Trophoblast cell (in vitro differentiated cells and primary cell): ENCODE results near the gene BEX2. TPM values are rescaled to one million over a fixed set of nuclear protein-coding genes. Genes with fewer than 3 reads are reported as not detected.
"Not testable (repeated sequence)": the region's sequence is repeated elsewhere in the genome, so short reads cannot be mapped to it uniquely, and the experiment has no call there.

Source experiments
- DNase-seq, 2 donors: peaks; one replicate each; pipeline ENCODE4 v3.0.0-alpha.2; 2016
- H2AFZ ChIP-seq: 2 replicates; pipeline ENCODE4 v1.6.1; 2013; ENCODE audit warnings: low read length, moderate library complexity, mild to moderate bottlenecking; ENCODE audit not compliant: insufficient read depth, poor library complexity
- H2AK5ac ChIP-seq: 2 replicates; pipeline ENCODE4 v1.6.1; 2013; ENCODE audit warnings: mild to moderate bottlenecking, low read length
- H2BK120ac ChIP-seq: 2 replicates; pipeline ENCODE4 v1.6.1; 2013; ENCODE audit warnings: low read length, mild to moderate bottlenecking, moderate library complexity; ENCODE audit not compliant: insufficient read depth, poor library complexity
- H2BK12ac ChIP-seq: 2 replicates; pipeline ENCODE4 v1.6.1; 2013; ENCODE audit warnings: mild to moderate bottlenecking, low read length, moderate library complexity
- H2BK5ac ChIP-seq: 2 replicates; pipeline ENCODE4 v1.6.1; 2013; ENCODE audit warnings: low read length, low read depth, moderate library complexity, mild to moderate bottlenecking; ENCODE audit not compliant: poor library complexity
- H3K14ac ChIP-seq: 2 replicates; pipeline ENCODE4 v1.6.1; 2013; ENCODE audit warnings: mild to moderate bottlenecking, low read length
- H3K18ac ChIP-seq: 2 replicates; pipeline ENCODE4 v1.6.1; 2013; ENCODE audit warnings: mild to moderate bottlenecking, low read length
- H3K23ac ChIP-seq: 2 replicates; pipeline ENCODE4 v1.6.1; 2013; ENCODE audit warnings: low read length
- H3K27ac ChIP-seq: 2 replicates; pipeline ENCODE4 v1.5.1; 2013; ENCODE audit warnings: low read depth, mild to moderate bottlenecking, inconsistent platforms, low read length, moderate library complexity
- H3K27me3 ChIP-seq: 2 replicates; pipeline ENCODE4 v1.6.1; 2013; ENCODE audit warnings: inconsistent platforms, mild to moderate bottlenecking, low read length, moderate library complexity; ENCODE audit not compliant: insufficient read depth
- H3K36me3 ChIP-seq, 2 experiments: 1 replicate in 1 of 2; 2 replicates in 1 of 2; pipeline ENCODE4 v1.6.1; 2013; ENCODE audit warnings: low read length in 2 of 2, mild to moderate bottlenecking in 2 of 2, moderate library complexity in 1 of 2; ENCODE audit not compliant: insufficient read depth in 2 of 2, control insufficient read depth in 1 of 2
- H3K4ac ChIP-seq: 2 replicates; pipeline ENCODE4 v1.6.1; 2013; ENCODE audit warnings: low read depth, mild to moderate bottlenecking, low read length, moderate library complexity
- H3K4me1 ChIP-seq, 2 experiments: 1 replicate in 1 of 2; 2 replicates in 1 of 2; pipeline ENCODE4 v1.6.1; 2013; ENCODE audit warnings: low read length in 2 of 2, mild to moderate bottlenecking in 2 of 2, moderate library complexity in 1 of 2; ENCODE audit not compliant: insufficient read depth in 2 of 2, control insufficient read depth in 1 of 2
- H3K4me2 ChIP-seq: 2 replicates; pipeline ENCODE4 v1.6.1; 2013; ENCODE audit warnings: inconsistent platforms, mild to moderate bottlenecking, low read length, moderate library complexity
- H3K4me3 ChIP-seq: 2 replicates; pipeline ENCODE4 v1.5.1; 2013; ENCODE audit warnings: mild to moderate bottlenecking, low read depth, low read length, inconsistent platforms
- H3K79me1 ChIP-seq: one replicate; pipeline ENCODE4 v1.6.1; 2013; ENCODE audit warnings: low read length
- H3K79me2 ChIP-seq: 2 replicates; pipeline ENCODE4 v1.6.1; 2013; ENCODE audit warnings: low read length, mild to moderate bottlenecking; ENCODE audit not compliant: control insufficient read depth, insufficient read depth, poor library complexity
- H3K9ac ChIP-seq: 2 replicates; pipeline ENCODE4 v1.6.1; 2013; ENCODE audit warnings: mild to moderate bottlenecking, low read length
- H3K9me3 ChIP-seq: 2 replicates; pipeline ENCODE4 v1.6.1; 2013; ENCODE audit warnings: low read depth, mild to moderate bottlenecking, control low read depth, inconsistent platforms, low read length; ENCODE audit not compliant: insufficient read depth
- H4K12ac ChIP-seq: 2 replicates; pipeline ENCODE4 v1.6.1; 2013; ENCODE audit warnings: low read depth, mild to moderate bottlenecking, low read length, moderate library complexity
- H4K8ac ChIP-seq: 2 replicates; pipeline ENCODE4 v1.6.1; 2013; ENCODE audit warnings: low read depth, mild to moderate bottlenecking, low read length, moderate library complexity
- H4K91ac ChIP-seq: one replicate; pipeline ENCODE4 v1.6.1; 2013; ENCODE audit warnings: low read depth, mild to moderate bottlenecking, low read length, moderate library complexity
- WGBS: extraction: QIAGEN DNeasy Blood & Tissue Kit; methylation state at CpG from one replicate; pipeline ENCODE4 v1.1.7; 2013; ENCODE audit warnings: missing lambda C conversion rate; ENCODE audit not compliant: insufficient read length, insufficient coverage; ENCODE audit errors: extremely low coverage; 5-methylcytosine and 5-hydroxymethylcytosine counted together
- polyA plus RNA-seq: library from polyadenylated mRNA; stranded (reverse); fragments of 200-250 nt; gene quantifications from 2 replicates; pipeline ENCODE4 v1.2.3, GENCODE V29; 2013

The BEX2 gene
- 19.5 and 20.5 TPM in 2 replicates for polyA plus RNA-seq

DNA sequence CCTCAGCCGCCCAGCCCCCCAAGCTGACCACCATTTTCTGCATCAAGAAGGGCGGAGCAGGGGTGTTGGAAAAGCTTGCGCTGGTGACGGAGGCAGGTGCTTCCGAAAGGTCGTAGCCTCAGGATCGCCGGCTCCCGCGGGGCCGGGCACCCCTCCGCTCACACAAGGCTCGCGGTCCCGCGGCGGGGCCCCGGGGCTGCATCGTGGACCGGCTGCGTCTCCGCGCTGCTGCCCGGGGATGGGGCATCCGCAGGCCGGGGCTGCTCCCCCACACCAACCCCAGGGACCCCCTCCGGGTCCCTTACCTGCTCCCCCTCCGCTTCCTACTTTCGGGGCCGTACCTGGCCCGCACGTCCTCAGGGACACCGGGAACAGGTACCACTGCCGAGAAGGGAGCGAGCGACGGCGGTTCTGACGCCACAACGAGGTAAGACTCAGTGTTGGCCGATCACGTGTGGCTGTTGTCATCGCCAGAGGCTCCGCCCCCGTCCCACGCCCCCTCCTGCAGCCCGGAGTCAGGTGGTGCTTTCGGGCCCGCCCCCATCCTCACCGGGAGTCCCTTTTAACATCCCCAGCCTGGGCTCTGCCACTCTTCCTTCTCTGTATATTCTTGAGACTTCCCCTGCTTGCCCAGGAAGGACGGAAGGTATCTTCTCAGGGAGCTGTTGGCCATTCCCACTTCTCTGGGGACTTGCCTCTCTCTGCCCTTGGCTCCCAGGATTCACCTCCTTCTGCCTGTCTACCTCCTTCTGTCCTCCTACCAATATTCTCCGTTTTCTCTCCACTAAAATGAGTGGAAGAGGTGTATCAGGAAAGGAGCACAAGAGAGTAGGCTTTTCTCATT is at the start of gene BEX2:
Gene BEX2 (minus strand): TSS at position 436 of the 844 bp plus-strand sequence. CDS start 1,014 bp downstream, outside the sequence.
- Histone ChIP-seq H4K8ac (peak within 1 kb of the TSS; percentile 73), H3K9me3 (no peaks in the 10 kb centered on the region), H3K9ac (peak within 1 kb of the TSS; percentile 7), H2BK12ac (no peak within 1 kb of the TSS), H3K4ac (peak within 1 kb of the TSS; percentile 27), H4K91ac (peak within 1 kb of the TSS; percentile 37), H3K27ac (no peak within 1 kb of the TSS), H3K79me1 (peaks cover 4% of the 10 kb centered on the region), H3K36me3 (no peaks in the 10 kb centered on the region), H2BK120ac (no peak within 1 kb of the TSS), H4K12ac (peak within 1 kb of the TSS; percentile 54), H3K23ac (no peak within 1 kb of the TSS), H3K4me3 (peak within 1 kb of the TSS; percentile 81), H3K27me3 (no peaks in the 10 kb centered on the region), H3K14ac (peak within 1 kb of the TSS; percentile 51), H3K4me2 (peak within 1 kb of the TSS; percentile 84), H2BK5ac (no peak within 1 kb of the TSS), H3K79me2 (peaks cover 2% of the 10 kb centered on the region), H3K18ac (peak within 1 kb of the TSS; percentile 75), H2AK5ac (no peak within 1 kb of the TSS), H3K4me1 (peaks cover 3 to 4% of the 10 kb centered on the region in 2 experiments), H2AFZ (peak within 1 kb of the TSS; percentile 97)
- DNase-seq: peak; percentile 45 to 60
- WGBS: no CpG with 5 or more reads among the region's 52 CpGs

- no peak overlapping the region for H3K4me2 ChIP-seq
- peaks cover 9% of the 10 kb centered on the region for H3K79me1 ChIP-seq
- H3K79me2 ChIP-seq: peaks cover 7% of the 10 kb centered on the region
- no peak overlapping the region for H3K4me3 ChIP-seq
- H3K23ac ChIP-seq: no peak overlapping the region
- no peak overlapping the region for H4K8ac ChIP-seq
- H4K12ac ChIP-seq: no peak overlapping the region
- H3K4me1 ChIP-seq: no peaks in the 10 kb centered on the region
- no peak overlapping the region for H2AK5ac ChIP-seq
- no peak for DNase-seq
- H4K91ac ChIP-seq: peak overlapping the region; percentile 0
- H3K14ac ChIP-seq: no peak overlapping the region
- peak overlapping the region; percentile 9 for H3K27ac ChIP-seq
- no peak overlapping the region for H2AFZ ChIP-seq
- no peak overlapping the region for H3K4ac ChIP-seq
- H2BK12ac ChIP-seq: peak overlapping the region; percentile 18
- H3K36me3 ChIP-seq: no peaks in the 10 kb centered on the region
- no peaks in the 10 kb centered on the region for H3K9me3 ChIP-seq
- WGBS: no CpG with 5 or more reads among the region's 2 CpGs
- no peaks in the 10 kb centered on the region for H3K27me3 ChIP-seq
- H3K18ac ChIP-seq: no peak overlapping the region
- no peak overlapping the region for H2BK120ac ChIP-seq
- H2BK5ac ChIP-seq: peak overlapping the region; percentile 56
- H3K9ac ChIP-seq: no peak overlapping the region
Measured at GRCh38 chrX:103360092-103360491, 49.3 kb upstream of the BEX2 start.

DNA sequence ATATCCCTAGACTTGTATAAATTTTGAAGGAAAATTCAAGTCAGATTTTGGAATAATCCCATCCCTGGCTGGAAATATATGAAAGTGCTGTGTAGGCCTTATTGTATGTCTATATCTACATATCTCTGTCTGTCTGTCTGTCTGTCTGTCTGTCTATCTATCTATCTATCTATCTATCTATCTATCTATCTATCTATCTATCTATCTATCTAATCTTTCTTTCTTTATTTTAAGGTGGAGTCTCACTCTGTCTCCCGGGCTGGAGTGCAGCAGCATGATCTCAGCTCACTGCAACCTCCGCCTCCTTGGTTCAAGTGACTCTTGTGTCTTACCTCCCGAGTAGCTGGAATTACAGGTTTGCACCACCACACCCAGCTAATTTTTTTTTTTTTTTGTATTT is 48.8 kb upstream of the BEX2 start:
- not testable (repeated sequence) for H3K4me2 ChIP-seq, H3K27ac ChIP-seq, H2AK5ac ChIP-seq, H3K27me3 ChIP-seq, H3K4ac ChIP-seq, H3K79me1 ChIP-seq, H3K4me1 ChIP-seq, H3K18ac ChIP-seq, H2BK12ac ChIP-seq, H4K12ac ChIP-seq, H3K23ac ChIP-seq, H4K8ac ChIP-seq, H3K14ac ChIP-seq, H3K9ac ChIP-seq, H3K9me3 ChIP-seq, H3K4me3 ChIP-seq, H2BK5ac ChIP-seq, H3K79me2 ChIP-seq, H3K36me3 ChIP-seq, H2AFZ ChIP-seq, H4K91ac ChIP-seq, H2BK120ac ChIP-seq
- peak in 1 of 2 donors; percentile 36 for DNase-seq
- WGBS: no CpG with 5 or more reads among the region's 3 CpGs

DNA sequence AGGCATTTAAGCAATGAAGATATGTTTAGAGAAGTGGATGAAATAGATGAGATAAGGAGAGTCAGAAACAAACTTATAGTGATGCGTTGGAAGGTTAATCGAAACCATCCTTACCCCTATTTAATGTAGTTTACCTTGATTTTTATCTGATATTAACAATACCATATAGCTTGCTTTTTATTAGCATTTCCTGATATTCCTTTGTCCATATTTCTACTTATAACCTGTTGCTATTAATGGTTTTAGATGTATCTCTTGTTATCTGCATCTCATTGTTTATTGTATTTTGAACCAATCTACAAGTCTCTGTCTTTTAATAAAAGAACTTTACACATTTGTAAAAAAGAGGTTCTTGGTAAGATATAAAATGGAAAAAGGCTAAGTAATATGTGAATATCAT is 47.1 kb upstream of the BEX2 start:
- Histone ChIP-seq H3K4me3 (no peak overlapping the region), H3K14ac (no peak overlapping the region), H3K4me1 (no peaks in the 10 kb centered on the region), H3K79me1 (peaks cover 9% of the 10 kb centered on the region), H3K27me3 (no peaks in the 10 kb centered on the region), H3K23ac (no peak overlapping the region), H4K91ac (no peak overlapping the region), H2BK12ac (no peak overlapping the region), H3K79me2 (peaks cover 7% of the 10 kb centered on the region), H3K18ac (no peak overlapping the region), H3K27ac (no peak overlapping the region), H3K36me3 (no peaks in the 10 kb centered on the region), H4K8ac (no peak overlapping the region), H3K9ac (no peak overlapping the region), H3K4ac (no peak overlapping the region), H2AK5ac (no peak overlapping the region), H4K12ac (no peak overlapping the region), H3K4me2 (peak overlapping the region; percentile 45), H2AFZ (no peak overlapping the region), H3K9me3 (no peaks in the 10 kb centered on the region), H2BK120ac (no peak overlapping the region), H2BK5ac (no peak overlapping the region)
- DNase-seq: no peak
- no CpG with 5 or more reads among the region's 2 CpGs for WGBS
